Lower leg skin (tissue), 4 donors: ENCODE measurements around the gene C3AR1. TPM values are rescaled to one million over a fixed set of nuclear protein-coding genes. Genes with fewer than 3 reads are reported as not detected.
"Not testable (repeated sequence)": the region's sequence is repeated elsewhere in the genome, so short reads cannot be mapped to it uniquely, and the experiment has no call there.

Experiments
- DNase-seq, 2 donors: peaks; one replicate each; pipeline ENCODE4 v3.0.0-alpha.2; 2019; ENCODE audit warnings: low spot score in 2 of 2
- H3K4me3 ChIP-seq: fragments of 200-600 bp; sonication (generic); 2 replicates; pipeline ENCODE4 v1.5.1; 2017; ENCODE audit warnings: mild to moderate bottlenecking, low read depth; ENCODE audit not compliant: poor library complexity, severe bottlenecking
- POLR2A ChIP-seq, 2 donors: fragments of 450-650 bp; IDR thresholded peaks; one replicate each; pipeline ENCODE4 v1.6.1; 2016 to 2017; ENCODE audit warnings: antibody characterized with exemption in 2 of 2, mild to moderate bottlenecking in 1 of 2, moderate library complexity in 1 of 2
- WGBS, 2 donors: methylation state at CpG; one replicate each; pipeline ENCODE4 v1.1.5; 2018; 5-methylcytosine and 5-hydroxymethylcytosine counted together
- intact Hi-C: fragments of 100-400 bp; cut with DNase I; formaldehyde crosslinking; loops from one replicate; pipeline ENCODE4 v1.15.0; 2023; ENCODE audit warnings: low total_unique reads
- total RNA-seq, 4 donors: library from RNA; depleted of rRNA; stranded (reverse); fragments of >200 nt; gene quantifications; one replicate each; pipeline ENCODE4 v1.1.0, GENCODE V29; 2016
- TF ChIP-seq, protein P1 (sequence below), 3 donors: fragments of 450-650 bp; IDR thresholded peaks; one replicate each; pipeline ENCODE4 v1.5.1; 2016; ENCODE audit warnings: antibody characterized with exemption in 3 of 3, mild to moderate bottlenecking in 3 of 3, moderate library complexity in 2 of 3

Gene C3AR1
- total RNA-seq, 4 donors from 2014 or later: 1.4 to 5.5 (median 3.4) TPM

DNA sequence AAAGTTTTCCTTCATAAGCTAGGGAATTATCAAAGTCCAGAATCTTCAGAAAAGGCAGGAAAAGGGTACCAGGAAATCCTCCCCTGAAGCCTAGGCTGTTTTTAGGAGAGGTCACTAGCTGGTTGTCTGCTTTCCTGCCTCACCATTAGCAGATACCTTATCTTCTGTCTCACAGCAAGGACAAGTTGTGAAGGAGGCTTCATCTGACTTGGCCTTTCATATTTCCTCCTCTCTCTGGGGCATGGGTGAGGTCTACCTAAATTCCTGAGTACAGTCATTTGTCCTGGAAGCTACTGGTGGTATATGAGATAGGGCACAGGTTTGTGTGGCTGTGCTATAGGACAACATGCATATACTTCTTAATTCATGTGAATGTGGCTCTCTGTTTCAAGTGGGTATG lies 31.4 kb downstream of the C3AR1 start:
- H3K4me3 ChIP-seq: no peak overlapping the region
- TF ChIP-seq, protein P1, sequence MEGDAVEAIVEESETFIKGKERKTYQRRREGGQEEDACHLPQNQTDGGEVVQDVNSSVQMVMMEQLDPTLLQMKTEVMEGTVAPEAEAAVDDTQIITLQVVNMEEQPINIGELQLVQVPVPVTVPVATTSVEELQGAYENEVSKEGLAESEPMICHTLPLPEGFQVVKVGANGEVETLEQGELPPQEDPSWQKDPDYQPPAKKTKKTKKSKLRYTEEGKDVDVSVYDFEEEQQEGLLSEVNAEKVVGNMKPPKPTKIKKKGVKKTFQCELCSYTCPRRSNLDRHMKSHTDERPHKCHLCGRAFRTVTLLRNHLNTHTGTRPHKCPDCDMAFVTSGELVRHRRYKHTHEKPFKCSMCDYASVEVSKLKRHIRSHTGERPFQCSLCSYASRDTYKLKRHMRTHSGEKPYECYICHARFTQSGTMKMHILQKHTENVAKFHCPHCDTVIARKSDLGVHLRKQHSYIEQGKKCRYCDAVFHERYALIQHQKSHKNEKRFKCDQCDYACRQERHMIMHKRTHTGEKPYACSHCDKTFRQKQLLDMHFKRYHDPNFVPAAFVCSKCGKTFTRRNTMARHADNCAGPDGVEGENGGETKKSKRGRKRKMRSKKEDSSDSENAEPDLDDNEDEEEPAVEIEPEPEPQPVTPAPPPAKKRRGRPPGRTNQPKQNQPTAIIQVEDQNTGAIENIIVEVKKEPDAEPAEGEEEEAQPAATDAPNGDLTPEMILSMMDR (IDR thresholded peaks at IDR 0.05): no peak
- no peak for TF ChIP-seq POLR2A (IDR thresholded peaks at IDR 0.05)
- DNase-seq: no peak
- intact Hi-C loops: no loop called here

DNA sequence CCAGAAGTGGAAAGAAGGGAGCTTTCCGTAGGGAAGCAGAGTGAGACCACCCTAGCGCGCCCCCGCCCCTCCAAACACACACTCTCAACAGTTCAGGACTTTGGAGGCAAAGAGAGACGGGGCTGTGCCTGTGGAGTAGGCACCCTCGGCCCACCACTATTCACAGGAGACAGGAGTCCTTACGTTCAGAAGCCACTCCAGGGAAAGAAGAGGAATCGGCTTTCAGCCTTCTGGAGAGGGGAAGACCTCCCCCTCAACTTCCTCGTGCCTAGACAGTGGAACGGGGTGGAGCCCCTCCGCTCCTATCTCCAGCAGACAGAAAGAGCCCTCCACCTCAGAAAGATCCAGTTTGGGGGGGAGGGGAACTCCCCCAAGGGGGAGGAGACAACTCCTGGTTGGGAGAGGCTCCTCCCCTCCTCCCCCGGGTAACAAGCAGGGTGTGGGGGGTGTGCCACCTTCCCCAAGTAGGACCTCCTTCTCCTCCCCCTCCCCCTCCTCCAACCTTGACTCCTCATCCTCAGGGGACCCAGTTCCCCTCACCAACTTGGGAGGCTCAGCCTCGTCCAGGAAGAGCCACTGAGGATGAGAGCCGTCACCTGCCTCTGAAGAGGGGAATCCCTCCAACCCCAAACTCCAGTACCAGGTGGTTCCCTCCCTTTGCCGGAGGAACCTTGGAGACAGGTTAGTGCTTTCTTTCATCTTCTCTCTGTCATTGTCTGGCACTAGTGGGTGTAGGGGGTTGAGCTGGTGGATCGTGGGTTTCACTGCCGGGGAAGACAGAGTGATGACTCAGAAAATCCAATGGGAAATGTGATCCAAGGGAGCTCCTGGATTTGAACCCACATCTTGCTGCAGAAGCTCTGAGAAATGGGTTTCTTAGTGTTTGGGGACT lies 32.8 kb downstream of the C3AR1 start:
- TF ChIP-seq POLR2A (IDR thresholded peaks at IDR 0.05): no peak
- TF ChIP-seq, protein P1 (IDR thresholded peaks at IDR 0.05): no peak
- intact Hi-C loops: no loop called here
- DNase-seq: peak; percentile 60 to 89
- WGBS, 2 donors: 2 to 3% methylated on average over 12 to 16 of the region's 17 CpGs
- peak overlapping the region; percentile 76 for H3K4me3 ChIP-seq

DNA sequence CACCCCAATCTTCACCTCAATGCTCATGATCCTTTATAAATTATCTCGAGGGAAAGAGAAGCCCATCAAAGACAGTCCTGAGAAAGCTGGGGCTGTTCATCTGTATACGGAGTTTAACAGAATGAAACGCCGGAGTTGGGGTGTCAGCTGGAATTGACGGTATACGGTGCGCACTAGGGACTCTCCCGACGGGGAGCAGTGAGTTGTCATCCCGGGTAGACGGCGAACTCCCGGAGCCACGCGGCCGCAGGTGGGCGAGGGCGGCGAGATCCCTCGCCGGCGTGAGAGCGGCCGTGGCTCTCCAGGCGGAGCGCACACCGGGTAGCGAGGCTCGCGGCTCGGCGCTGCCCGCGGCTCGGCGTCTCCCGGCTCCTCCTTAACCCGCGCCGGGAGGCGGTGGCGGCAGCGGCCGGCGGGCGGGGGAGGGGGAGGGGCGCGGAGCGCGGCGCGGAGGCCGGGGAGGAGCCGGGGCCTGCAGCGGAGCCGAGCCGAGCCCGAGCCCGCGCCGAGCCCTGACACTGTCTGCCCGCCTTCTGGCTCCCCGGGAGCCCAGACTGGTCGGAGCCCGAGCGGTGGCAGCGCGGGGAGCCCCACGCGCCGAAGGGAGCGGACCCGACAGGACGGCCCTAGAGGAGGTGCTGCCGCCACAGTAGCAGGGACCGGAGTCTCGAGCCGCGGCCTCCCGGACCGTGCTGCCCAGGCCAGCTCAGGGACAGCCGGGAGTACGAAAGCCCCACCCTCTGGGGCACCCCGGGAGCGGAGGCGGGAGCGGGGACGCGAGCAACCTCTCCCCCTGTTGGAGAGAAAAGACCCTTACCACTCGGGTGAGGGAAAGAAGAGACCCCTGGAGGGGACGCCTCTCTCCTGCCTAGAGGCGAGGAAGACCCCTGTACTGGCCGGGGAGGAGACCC lies 33.7 kb downstream of the C3AR1 start, which contains the start of gene FOXJ2:
FOXJ2 (plus strand) TSS at position 475 of the 911 bp plus-strand sequence. CDS start 7,117 bp downstream, outside the sequence.
- 0% methylated on average over 36 to 38 of the region's 93 CpGs for WGBS, 2 donors
- intact Hi-C loops: no loop called here
- DNase-seq: peak; percentile 63 to 96
- TF ChIP-seq POLR2A (IDR thresholded peaks at IDR 0.05): no peak
- TF ChIP-seq, protein P1 (IDR thresholded peaks at IDR 0.05): no peak
- peak within 1 kb of the TSS; percentile 76 for H3K4me3 ChIP-seq

DNA sequence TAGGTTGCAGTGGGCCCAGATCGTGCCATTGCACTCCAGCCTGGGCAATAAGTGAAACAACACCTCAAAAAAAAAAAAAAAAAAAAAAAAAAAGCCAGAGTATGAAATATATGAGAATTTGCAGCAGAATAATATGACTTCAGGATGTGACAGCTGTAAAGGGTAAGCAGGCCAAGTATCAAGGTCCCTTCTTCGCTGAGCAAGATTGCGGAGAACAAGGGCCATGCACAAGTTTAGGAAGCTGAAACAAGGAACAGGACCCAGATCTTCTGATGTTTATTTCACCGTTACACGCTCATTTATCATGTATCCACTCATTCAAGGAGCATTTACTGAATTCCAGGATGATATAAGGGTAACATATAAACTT lies 34.3 kb downstream of the C3AR1 start:
- intact Hi-C loops: no loop called here
- WGBS, 2 donors: 35 to 38% methylated on average over 5 of the region's 5 CpGs
- TF ChIP-seq, protein P1 (IDR thresholded peaks at IDR 0.05): no peak
- TF ChIP-seq POLR2A (IDR thresholded peaks at IDR 0.05): no peak
- DNase-seq: no peak
- peak overlapping the region; percentile 27 for H3K4me3 ChIP-seq

DNA sequence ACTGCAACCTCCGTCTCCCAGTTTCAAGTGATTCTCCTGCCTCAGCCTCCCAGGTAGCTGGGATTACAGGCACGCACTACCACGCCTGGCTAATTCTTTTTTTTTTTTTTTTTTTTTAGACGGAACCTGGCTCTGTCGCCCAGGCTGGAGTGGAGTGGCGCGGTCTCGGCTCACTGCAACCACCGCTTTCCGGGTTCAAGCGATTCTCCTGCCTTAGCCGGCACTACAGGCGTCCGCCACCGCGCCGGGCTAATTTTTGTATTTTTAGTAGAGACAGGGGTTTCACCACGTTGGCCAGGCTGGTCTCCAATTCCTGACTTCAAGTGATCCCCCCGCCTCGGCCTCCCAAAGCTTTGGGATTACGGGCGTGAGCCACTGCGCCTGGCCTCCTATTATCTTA lies 35.1 kb downstream of the C3AR1 start:
- H3K4me3 ChIP-seq, intact Hi-C loops, DNase-seq: not testable (repeated sequence)
- 92 to 97% methylated on average over 23 of the region's 23 CpGs for WGBS, 2 donors

DNA sequence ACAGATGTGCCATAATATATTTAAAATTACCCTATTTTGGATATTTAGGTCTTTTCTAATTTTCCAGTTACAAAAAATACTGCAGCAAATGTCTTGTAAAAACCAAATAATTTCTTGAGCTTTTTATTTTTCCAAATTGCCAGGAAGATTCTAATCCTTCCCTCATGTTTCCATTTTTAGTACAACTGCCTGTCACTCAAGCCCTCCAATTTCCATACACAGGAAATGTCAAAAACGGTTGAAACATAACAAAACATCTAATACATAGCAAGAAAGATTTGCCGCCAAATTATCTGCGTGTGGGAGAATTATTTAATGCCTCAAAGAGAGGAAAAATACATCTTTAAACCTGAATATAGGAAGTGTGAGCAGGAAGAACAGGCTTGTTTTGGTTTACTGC lies 36.0 kb downstream of the C3AR1 start:
- no peak overlapping the region for H3K4me3 ChIP-seq
- TF ChIP-seq POLR2A (IDR thresholded peaks at IDR 0.05): no peak
- TF ChIP-seq, protein P1 (IDR thresholded peaks at IDR 0.05): no peak
- WGBS, 2 donors: 74 to 76% methylated on average over 3 of the region's 3 CpGs
- intact Hi-C loops: no loop called here
- no peak for DNase-seq
